Measurements from ENCODE around the gene CCR6. TPM values are rescaled to one million over a fixed set of nuclear protein-coding genes. Genes with fewer than 3 reads are reported as not detected.

Gene CCR6
- total and polyA plus RNA-seq, 2 donors (not counting 3 experiments of a cell fraction or from before 2014, with no cell fraction given), result not detected

DNA sequence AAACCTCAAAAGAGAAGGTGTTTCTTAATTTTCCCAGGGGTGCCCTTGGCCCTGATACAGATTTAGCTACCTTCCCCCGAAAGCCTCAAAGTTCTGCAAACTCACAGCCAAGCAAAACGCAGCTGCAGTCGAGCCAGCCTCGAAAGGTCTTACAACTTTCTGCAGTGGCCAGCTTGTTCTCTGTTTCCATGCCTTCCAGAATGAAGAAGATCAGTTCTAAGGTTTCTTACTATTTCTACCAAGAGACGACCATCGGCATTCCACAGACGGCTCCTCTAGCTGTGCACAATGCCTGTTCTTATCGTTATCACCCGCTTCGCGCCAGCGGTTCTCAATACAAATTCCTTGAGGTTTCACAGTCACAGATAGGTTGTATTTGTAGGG is 28.5 kb upstream of the CCR6 start:
- TF ChIP-seq, protein P1, sequence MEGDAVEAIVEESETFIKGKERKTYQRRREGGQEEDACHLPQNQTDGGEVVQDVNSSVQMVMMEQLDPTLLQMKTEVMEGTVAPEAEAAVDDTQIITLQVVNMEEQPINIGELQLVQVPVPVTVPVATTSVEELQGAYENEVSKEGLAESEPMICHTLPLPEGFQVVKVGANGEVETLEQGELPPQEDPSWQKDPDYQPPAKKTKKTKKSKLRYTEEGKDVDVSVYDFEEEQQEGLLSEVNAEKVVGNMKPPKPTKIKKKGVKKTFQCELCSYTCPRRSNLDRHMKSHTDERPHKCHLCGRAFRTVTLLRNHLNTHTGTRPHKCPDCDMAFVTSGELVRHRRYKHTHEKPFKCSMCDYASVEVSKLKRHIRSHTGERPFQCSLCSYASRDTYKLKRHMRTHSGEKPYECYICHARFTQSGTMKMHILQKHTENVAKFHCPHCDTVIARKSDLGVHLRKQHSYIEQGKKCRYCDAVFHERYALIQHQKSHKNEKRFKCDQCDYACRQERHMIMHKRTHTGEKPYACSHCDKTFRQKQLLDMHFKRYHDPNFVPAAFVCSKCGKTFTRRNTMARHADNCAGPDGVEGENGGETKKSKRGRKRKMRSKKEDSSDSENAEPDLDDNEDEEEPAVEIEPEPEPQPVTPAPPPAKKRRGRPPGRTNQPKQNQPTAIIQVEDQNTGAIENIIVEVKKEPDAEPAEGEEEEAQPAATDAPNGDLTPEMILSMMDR (IDR thresholded peaks at IDR 0.05; ENCODE audit: extremely low read depth in 1 of 2, insufficient read depth in 1 of 2, low read depth in 1 of 2, low read length in 2 of 2), result no peak
- TF ChIP-seq MYC (IDR thresholded peaks at IDR 0.05; ENCODE audit: low read depth, low read length) (no peak), JUN (IDR thresholded peaks at IDR 0.05; ENCODE audit: borderline replicate concordance, insufficient read depth, insufficient read length, low read depth) (no peak), POLR2A (IDR thresholded peaks at IDR 0.05; ENCODE audit: low read depth, low read length) (no peak), EZH2 (IDR thresholded peaks at IDR 0.05; ENCODE audit: borderline replicate concordance, low read depth, low read length, severe bottlenecking) (no peak), FOS (IDR thresholded peaks at IDR 0.05; ENCODE audit: borderline replicate concordance, insufficient read depth, low read length) (no peak)
- TF ChIP-seq, protein P2, sequence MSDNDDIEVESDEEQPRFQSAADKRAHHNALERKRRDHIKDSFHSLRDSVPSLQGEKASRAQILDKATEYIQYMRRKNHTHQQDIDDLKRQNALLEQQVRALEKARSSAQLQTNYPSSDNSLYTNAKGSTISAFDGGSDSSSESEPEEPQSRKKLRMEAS (IDR thresholded peaks at IDR 0.05; ENCODE audit: insufficient read depth, insufficient read length), result no peak
- Histone ChIP-seq H4K20me1 (replicated peaks; ENCODE audit: control insufficient read depth, extremely low read depth, insufficient read depth, low read length) (no peaks in the 10 kb centered on the region), H3K9me1 (replicated peaks; ENCODE audit: control insufficient read depth, extremely low read depth, insufficient read depth, low read length) (no peaks in the 10 kb centered on the region), H3K4me2 (ENCODE audit: insufficient read depth, low read length) (no peak overlapping the region), H2AFZ (ENCODE audit: low read depth, low read length) (no peak overlapping the region), H3K79me2 (ENCODE audit: control insufficient read depth, insufficient read depth, low read length) (no peaks in the 10 kb centered on the region), H3K27ac (ENCODE audit: insufficient read depth, low read depth, low read length) (no peak overlapping the region), H3K9me3 (replicated peaks; ENCODE audit: control insufficient read depth, insufficient read depth, low read length) (no peaks in the 10 kb centered on the region), H3K9ac (replicated peaks; ENCODE audit: extremely low read depth, insufficient read depth, low read length) (no peak overlapping the region), H3K4me1 (ENCODE audit: control insufficient read depth, extremely low read depth, insufficient read depth, low read length) (no peaks in the 10 kb centered on the region), H3K36me3 (ENCODE audit: control insufficient read depth in 2 of 2, extremely low read depth in 1 of 2, insufficient read depth in 2 of 2, low read length in 2 of 2) (no peaks in the 10 kb centered on the region), H3K4me3 (replicated peaks in 1 of 3; ENCODE audit: insufficient read depth in 1 of 3, low read depth in 1 of 3, low read length in 3 of 3) (no peak overlapping the region), H3K27me3 (ENCODE audit: control insufficient read depth in 2 of 2, insufficient read depth in 2 of 2, low read length in 2 of 2) (no peaks in the 10 kb centered on the region)
- CTCF ChIA-PET, result no interaction called here
- DNase-seq (ENCODE audit: low read depth, low spot score) (no peak), FAIRE-seq (no peak)
- no TSS peak for BruUV-seq (replicated peaks)
- POLR2A ChIA-PET, result no interaction called here
- dilution Hi-C loops (cut with MboI; ENCODE audit: extremely low pct_ligation_motif_present, low sequenced_read_pairs), result no loop called here
- intact Hi-C loops (cut with micrococcal nuclease), result no loop called here

Data from endothelial cell of umbilical vein (primary cell).